SK-N-SH (cell line): ENCODE data around the gene GALNT17. TPM values are rescaled to one million over a fixed set of nuclear protein-coding genes. Genes with fewer than 3 reads are reported as not detected.

Experiments
- CTCF ChIA-PET: fragments of 300-600, 350-600 bp; formaldehyde crosslinking; extraction: SDS; loops from one replicate; lab custom pipeline; 2021; lab: Yijun Ruan, JAX
- POLR2A ChIA-PET: fragments of 350-600 bp; sonication (Branson Sonifier 250); formaldehyde crosslinking; extraction: SDS; loops from one replicate; lab custom pipeline; 2020; ENCODE audit warnings: antibody characterized with exemption, inconsistent platforms; lab: Yijun Ruan, JAX
- DNase-seq: peaks from one replicate; pipeline ENCODE4 v3.0.0; 2012
- H2AFZ ChIP-seq: fragments of 200-600 bp; sonication (generic); 2 replicates; pipeline ENCODE4 v1.8.1; 2016; ENCODE audit warnings: antibody characterized with exemption, mild to moderate bottlenecking, low read depth
- H3F3A ChIP-seq: fragments of 200-600 bp; sonication (generic); replicated peaks from 2 replicates; pipeline ENCODE3; 2016; ENCODE audit warnings: antibody characterized with exemption, mild to moderate bottlenecking; ENCODE audit not compliant: insufficient read depth
- H3K27ac ChIP-seq, 2 experiments: fragments of 200-500 bp in 1 of 2; fragments of 200-600 bp in 1 of 2; sonication (Bioruptor generic) in 1 of 2; sonication (generic), shearing (Covaris generic) in 1 of 2; 2 replicates each; pipeline versions ENCODE4 v1.5.1 to v1.6.1; 2014 to 2016; ENCODE audit warnings: low read depth in 2 of 2, inconsistent platforms in 1 of 2, low read length in 1 of 2, mild to moderate bottlenecking in 1 of 2, mixed read lengths in 1 of 2
- H3K27me3 ChIP-seq: fragments of 200-600 bp; sonication (generic), shearing (Covaris generic); 2 replicates; pipeline ENCODE4 v1.6.1; 2016; ENCODE audit warnings: mixed run types; ENCODE audit not compliant: insufficient read depth
- H3K36me3 ChIP-seq, 2 experiments: fragments of 200-500 bp in 1 of 2; fragments of 200-600 bp in 1 of 2; sonication (Bioruptor generic) in 1 of 2; sonication (generic) in 1 of 2; replicated peaks in 1 of 2; 2 replicates each; pipeline versions ENCODE3 to v1.5.1; 2014 to 2016; ENCODE audit warnings: low read length in 1 of 2, mild to moderate bottlenecking in 1 of 2; ENCODE audit not compliant: insufficient read depth in 2 of 2, control insufficient read depth in 1 of 2
- H3K4me1 ChIP-seq, 2 experiments: fragments of 200-500 bp in 1 of 2; fragments of 200-600 bp in 1 of 2; sonication (Bioruptor generic) in 1 of 2; sonication (generic), shearing (Covaris generic) in 1 of 2; 2 replicates each; pipeline versions ENCODE4 v1.5.1 to v1.6.1; 2014 to 2016; ENCODE audit warnings: low read depth in 1 of 2, low read length in 1 of 2, mixed run types in 1 of 2; ENCODE audit not compliant: insufficient read depth in 2 of 2, control insufficient read depth in 1 of 2
- H3K4me2 ChIP-seq: fragments of 200-600 bp; sonication (generic), shearing (Covaris generic); 2 replicates; pipeline ENCODE4 v1.6.1; 2017; ENCODE audit warnings: mixed run types
- H3K4me3 ChIP-seq, 2 experiments: fragments of 200-500 bp in 1 of 2; fragments of 200-600 bp in 1 of 2; sonication (Bioruptor generic) in 1 of 2; sonication (generic), shearing (Covaris generic) in 1 of 2; 2 replicates each; pipeline versions ENCODE4 v1.5.1 to v1.8.1; 2014 to 2016; ENCODE audit warnings: low read depth in 2 of 2, inconsistent platforms in 1 of 2, low read length in 1 of 2, mild to moderate bottlenecking in 1 of 2, mixed read lengths in 1 of 2, moderate library complexity in 1 of 2
- H3K79me2 ChIP-seq: fragments of 200-600 bp; sonication (generic); 2 replicates; pipeline ENCODE4 v1.8.1; 2017; ENCODE audit warnings: mild to moderate bottlenecking; ENCODE audit not compliant: insufficient read depth
- H3K9ac ChIP-seq: fragments of 200-600 bp; sonication (generic); 2 replicates; pipeline ENCODE4 v1.6.1; 2017; ENCODE audit warnings: mixed run types
- H3K9me2 ChIP-seq: fragments of 200-600 bp; sonication (generic); 2 replicates; pipeline ENCODE4 v1.6.1; 2017; ENCODE audit warnings: mixed run types
- H3K9me3 ChIP-seq: fragments of 200-600 bp; sonication (generic); 2 replicates; pipeline ENCODE4 v1.6.1; 2017; ENCODE audit warnings: mixed run types, mild to moderate bottlenecking, moderate library complexity
- H4K20me1 ChIP-seq: fragments of 200-600 bp; sonication (generic); 2 replicates; pipeline ENCODE4 v1.6.1; 2017; ENCODE audit warnings: mild to moderate bottlenecking, mixed run types; ENCODE audit not compliant: insufficient read depth
- CHD2 ChIP-seq: fragments of 150-350 bp; IDR thresholded peaks from 2 replicates; pipeline ENCODE4 v1.6.1; 2018; ENCODE audit warnings: low read length; ENCODE audit not compliant: partially characterized antibody
- EZH2phosphoT487 ChIP-seq: fragments of 200-600 bp; sonication (generic); IDR thresholded peaks from 2 replicates; pipeline ENCODE4 v1.6.1; 2017; ENCODE audit warnings: low read depth, mixed run types, mild to moderate bottlenecking, antibody characterized with exemption, moderate library complexity, borderline replicate concordance
- GABPA ChIP-seq: IDR thresholded peaks from 2 replicates; pipeline ENCODE4 v1.4.0; 2012; ENCODE audit warnings: low read depth, mild to moderate bottlenecking
- MAX ChIP-seq: IDR thresholded peaks from 2 replicates; pipeline ENCODE4 v1.4.0; 2012; ENCODE audit warnings: low read depth
- POLR2AphosphoS5 ChIP-seq: IDR thresholded peaks from 2 replicates; pipeline ENCODE4 v1.6.1; 2012; ENCODE audit warnings: low read depth, low read length
- RCOR1 ChIP-seq: fragments of 150-350 bp; IDR thresholded peaks from 2 replicates; pipeline ENCODE4 v1.6.1; 2017; ENCODE audit warnings: antibody characterized with exemption, low read length
- RXRA ChIP-seq: IDR thresholded peaks from 2 replicates; pipeline ENCODE4 v1.4.0; 2012; ENCODE audit warnings: low read depth, mild to moderate bottlenecking, borderline replicate concordance
- SIN3A ChIP-seq: IDR thresholded peaks from 2 replicates; pipeline ENCODE4 v1.6.1; 2012; ENCODE audit warnings: low read depth, mild to moderate bottlenecking, low read length, moderate library complexity, borderline replicate concordance
- SMC3 ChIP-seq: IDR thresholded peaks from 2 replicates; pipeline ENCODE4 v1.6.1; 2012; ENCODE audit warnings: low read depth, low read length, improper control_type of control experiment
- WGBS: methylation state at CpG from one replicate; pipeline ENCODE4 v1.1.6; 2017; ENCODE audit warnings: low lambda C conversion rate; 5-methylcytosine and 5-hydroxymethylcytosine counted together
- polyA plus RNA-seq, 3 experiments: library from polyadenylated mRNA; depleted of rRNA; stranded (reverse); fragments of >200 nt; gene quantifications; 2 replicates each; pipeline ENCODE4 v1.2.3, GENCODE V29; 2012
- TF ChIP-seq, protein P1 (sequence below): IDR thresholded peaks from 2 replicates; pipeline ENCODE4 v1.6.1; 2012; ENCODE audit warnings: mild to moderate bottlenecking, low read depth, low read length, moderate library complexity
- TF ChIP-seq, protein P2 (sequence below): IDR thresholded peaks from 2 replicates; pipeline ENCODE4; 2012
- TF ChIP-seq, protein P3 (sequence below): fragments of 150-350 bp; IDR thresholded peaks from 2 replicates; pipeline ENCODE4 v1.6.1; 2016; ENCODE audit warnings: mild to moderate bottlenecking, low read depth, low read length
- TF ChIP-seq, protein P4 (sequence below): fragments of 150-350 bp; IDR thresholded peaks from 2 replicates; pipeline ENCODE4 v1.6.1; 2017; ENCODE audit warnings: antibody characterized with exemption, low read length, low read depth, borderline replicate concordance

The GALNT17 gene
- polyA plus RNA-seq, 1 of the 3 experiments (the other 2 are of a cell fraction) = not detected

GRCh38 chr7:71657386-71657785 lies 525.4 kb downstream of the GALNT17 start:
- WGBS = 10% methylated on average over 1 of the region's 1 CpG
- Histone ChIP-seq H3K27me3 (no peaks in the 10 kb centered on the region), H3K4me2 (no peak overlapping the region), H3F3A (no peaks in the 10 kb centered on the region), H4K20me1 (no peaks in the 10 kb centered on the region), H2AFZ (no peak overlapping the region), H3K4me3 (no peak overlapping the region), H3K9ac (no peak overlapping the region), H3K36me3 (no peaks in the 10 kb centered on the region), H3K27ac (no peak overlapping the region), H3K9me2 (no peaks in the 10 kb centered on the region), H3K9me3 (no peaks in the 10 kb centered on the region), H3K79me2 (no peaks in the 10 kb centered on the region), H3K4me1 (no peaks in the 10 kb centered on the region)
- POLR2A ChIA-PET = no interaction called here
- DNase-seq = no peak
- TF ChIP-seq SIN3A (no peak), GABPA (no peak), EZH2phosphoT487 (no peak), RCOR1 (no peak), CHD2 (no peak)
- TF ChIP-seq, protein P1, sequence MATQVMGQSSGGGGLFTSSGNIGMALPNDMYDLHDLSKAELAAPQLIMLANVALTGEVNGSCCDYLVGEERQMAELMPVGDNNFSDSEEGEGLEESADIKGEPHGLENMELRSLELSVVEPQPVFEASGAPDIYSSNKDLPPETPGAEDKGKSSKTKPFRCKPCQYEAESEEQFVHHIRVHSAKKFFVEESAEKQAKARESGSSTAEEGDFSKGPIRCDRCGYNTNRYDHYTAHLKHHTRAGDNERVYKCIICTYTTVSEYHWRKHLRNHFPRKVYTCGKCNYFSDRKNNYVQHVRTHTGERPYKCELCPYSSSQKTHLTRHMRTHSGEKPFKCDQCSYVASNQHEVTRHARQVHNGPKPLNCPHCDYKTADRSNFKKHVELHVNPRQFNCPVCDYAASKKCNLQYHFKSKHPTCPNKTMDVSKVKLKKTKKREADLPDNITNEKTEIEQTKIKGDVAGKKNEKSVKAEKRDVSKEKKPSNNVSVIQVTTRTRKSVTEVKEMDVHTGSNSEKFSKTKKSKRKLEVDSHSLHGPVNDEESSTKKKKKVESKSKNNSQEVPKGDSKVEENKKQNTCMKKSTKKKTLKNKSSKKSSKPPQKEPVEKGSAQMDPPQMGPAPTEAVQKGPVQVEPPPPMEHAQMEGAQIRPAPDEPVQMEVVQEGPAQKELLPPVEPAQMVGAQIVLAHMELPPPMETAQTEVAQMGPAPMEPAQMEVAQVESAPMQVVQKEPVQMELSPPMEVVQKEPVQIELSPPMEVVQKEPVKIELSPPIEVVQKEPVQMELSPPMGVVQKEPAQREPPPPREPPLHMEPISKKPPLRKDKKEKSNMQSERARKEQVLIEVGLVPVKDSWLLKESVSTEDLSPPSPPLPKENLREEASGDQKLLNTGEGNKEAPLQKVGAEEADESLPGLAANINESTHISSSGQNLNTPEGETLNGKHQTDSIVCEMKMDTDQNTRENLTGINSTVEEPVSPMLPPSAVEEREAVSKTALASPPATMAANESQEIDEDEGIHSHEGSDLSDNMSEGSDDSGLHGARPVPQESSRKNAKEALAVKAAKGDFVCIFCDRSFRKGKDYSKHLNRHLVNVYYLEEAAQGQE = no peak
- TF ChIP-seq, protein P2, sequence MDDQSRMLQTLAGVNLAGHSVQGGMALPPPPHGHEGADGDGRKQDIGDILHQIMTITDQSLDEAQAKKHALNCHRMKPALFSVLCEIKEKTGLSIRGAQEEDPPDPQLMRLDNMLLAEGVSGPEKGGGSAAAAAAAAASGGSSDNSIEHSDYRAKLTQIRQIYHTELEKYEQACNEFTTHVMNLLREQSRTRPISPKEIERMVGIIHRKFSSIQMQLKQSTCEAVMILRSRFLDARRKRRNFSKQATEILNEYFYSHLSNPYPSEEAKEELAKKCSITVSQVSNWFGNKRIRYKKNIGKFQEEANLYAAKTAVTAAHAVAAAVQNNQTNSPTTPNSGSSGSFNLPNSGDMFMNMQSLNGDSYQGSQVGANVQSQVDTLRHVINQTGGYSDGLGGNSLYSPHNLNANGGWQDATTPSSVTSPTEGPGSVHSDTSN = no peak
- TF ChIP-seq, protein P3, sequence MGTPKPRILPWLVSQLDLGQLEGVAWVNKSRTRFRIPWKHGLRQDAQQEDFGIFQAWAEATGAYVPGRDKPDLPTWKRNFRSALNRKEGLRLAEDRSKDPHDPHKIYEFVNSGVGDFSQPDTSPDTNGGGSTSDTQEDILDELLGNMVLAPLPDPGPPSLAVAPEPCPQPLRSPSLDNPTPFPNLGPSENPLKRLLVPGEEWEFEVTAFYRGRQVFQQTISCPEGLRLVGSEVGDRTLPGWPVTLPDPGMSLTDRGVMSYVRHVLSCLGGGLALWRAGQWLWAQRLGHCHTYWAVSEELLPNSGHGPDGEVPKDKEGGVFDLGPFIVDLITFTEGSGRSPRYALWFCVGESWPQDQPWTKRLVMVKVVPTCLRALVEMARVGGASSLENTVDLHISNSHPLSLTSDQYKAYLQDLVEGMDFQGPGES = no peak
- CTCF ChIA-PET = no interaction called here

GRCh38 chr7:71659622-71660021 lies 527.7 kb downstream of the GALNT17 start:
- no peak for DNase-seq
- Histone ChIP-seq H3K9ac (no peak overlapping the region), H2AFZ (no peak overlapping the region), H3K4me3 (no peak overlapping the region), H3K27ac (no peak overlapping the region), H3K27me3 (no peaks in the 10 kb centered on the region), H3K79me2 (no peaks in the 10 kb centered on the region), H3K4me1 (no peaks in the 10 kb centered on the region), H3F3A (no peaks in the 10 kb centered on the region), H3K9me2 (no peaks in the 10 kb centered on the region), H3K36me3 (no peaks in the 10 kb centered on the region), H4K20me1 (no peaks in the 10 kb centered on the region), H3K4me2 (no peak overlapping the region), H3K9me3 (peaks cover 5% of the 10 kb centered on the region; the same call in 1 of the 2 replicates)
- TF ChIP-seq, protein P4, sequence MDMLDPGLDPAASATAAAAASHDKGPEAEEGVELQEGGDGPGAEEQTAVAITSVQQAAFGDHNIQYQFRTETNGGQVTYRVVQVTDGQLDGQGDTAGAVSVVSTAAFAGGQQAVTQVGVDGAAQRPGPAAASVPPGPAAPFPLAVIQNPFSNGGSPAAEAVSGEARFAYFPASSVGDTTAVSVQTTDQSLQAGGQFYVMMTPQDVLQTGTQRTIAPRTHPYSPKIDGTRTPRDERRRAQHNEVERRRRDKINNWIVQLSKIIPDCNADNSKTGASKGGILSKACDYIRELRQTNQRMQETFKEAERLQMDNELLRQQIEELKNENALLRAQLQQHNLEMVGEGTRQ = no peak
- TF ChIP-seq POLR2AphosphoS5 = no peak
- no peak for TF ChIP-seq RXRA
- no peak for TF ChIP-seq SMC3
- TF ChIP-seq MAX = no peak
- ChIA-PET CTCF (no interaction called here), POLR2A (no interaction called here)
- 36% methylated on average over 2 of the region's 2 CpGs for WGBS
